ENCODE measurements around the gene PLPPR3.

DNA sequence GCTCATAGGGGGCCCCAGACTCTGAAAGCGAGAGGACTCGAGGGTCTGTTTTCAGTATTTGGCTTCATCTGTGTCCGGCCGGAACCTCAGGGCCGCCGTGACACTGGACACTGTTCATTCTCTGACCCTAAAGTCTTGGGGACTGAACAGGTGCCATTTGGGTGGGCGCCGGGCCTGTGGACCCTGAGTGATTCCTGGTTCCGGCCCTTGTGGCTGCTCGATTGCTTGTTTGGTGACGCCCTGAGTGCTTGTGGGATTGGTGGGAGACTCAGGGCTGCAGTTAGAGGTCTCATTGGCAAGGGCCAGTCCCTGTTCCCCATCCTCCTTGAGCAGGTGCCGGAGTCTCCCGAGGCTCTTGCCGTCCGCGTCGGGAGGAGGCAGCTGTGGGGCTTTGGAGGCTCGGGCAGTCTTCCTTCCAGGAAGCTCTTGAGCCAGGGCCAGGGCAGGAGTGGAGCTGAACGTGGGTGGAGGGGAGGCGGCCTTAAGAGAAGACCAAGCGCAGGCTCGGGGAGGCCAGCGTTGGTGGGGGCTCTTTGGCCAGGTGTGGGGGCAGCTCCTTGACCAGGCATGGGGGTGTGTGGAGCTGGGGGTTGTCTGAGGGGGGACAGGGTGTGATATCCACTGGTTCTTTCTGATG lies 19.8 kb downstream of the PLPPR3 start:
- TF ChIP-seq, protein P1, sequence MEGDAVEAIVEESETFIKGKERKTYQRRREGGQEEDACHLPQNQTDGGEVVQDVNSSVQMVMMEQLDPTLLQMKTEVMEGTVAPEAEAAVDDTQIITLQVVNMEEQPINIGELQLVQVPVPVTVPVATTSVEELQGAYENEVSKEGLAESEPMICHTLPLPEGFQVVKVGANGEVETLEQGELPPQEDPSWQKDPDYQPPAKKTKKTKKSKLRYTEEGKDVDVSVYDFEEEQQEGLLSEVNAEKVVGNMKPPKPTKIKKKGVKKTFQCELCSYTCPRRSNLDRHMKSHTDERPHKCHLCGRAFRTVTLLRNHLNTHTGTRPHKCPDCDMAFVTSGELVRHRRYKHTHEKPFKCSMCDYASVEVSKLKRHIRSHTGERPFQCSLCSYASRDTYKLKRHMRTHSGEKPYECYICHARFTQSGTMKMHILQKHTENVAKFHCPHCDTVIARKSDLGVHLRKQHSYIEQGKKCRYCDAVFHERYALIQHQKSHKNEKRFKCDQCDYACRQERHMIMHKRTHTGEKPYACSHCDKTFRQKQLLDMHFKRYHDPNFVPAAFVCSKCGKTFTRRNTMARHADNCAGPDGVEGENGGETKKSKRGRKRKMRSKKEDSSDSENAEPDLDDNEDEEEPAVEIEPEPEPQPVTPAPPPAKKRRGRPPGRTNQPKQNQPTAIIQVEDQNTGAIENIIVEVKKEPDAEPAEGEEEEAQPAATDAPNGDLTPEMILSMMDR (IDR thresholded peaks at IDR 0.05; ENCODE audit: poor library complexity, severe bottlenecking), result no peak
- TF ChIP-seq TAF1 (IDR thresholded peaks at IDR 0.05; ENCODE audit: low read depth) (no peak), EZH2 (IDR thresholded peaks at IDR 0.05; ENCODE audit: borderline replicate concordance, insufficient read depth, low read length, poor library complexity, severe bottlenecking) (no peak)
- TF ChIP-seq, protein P2, sequence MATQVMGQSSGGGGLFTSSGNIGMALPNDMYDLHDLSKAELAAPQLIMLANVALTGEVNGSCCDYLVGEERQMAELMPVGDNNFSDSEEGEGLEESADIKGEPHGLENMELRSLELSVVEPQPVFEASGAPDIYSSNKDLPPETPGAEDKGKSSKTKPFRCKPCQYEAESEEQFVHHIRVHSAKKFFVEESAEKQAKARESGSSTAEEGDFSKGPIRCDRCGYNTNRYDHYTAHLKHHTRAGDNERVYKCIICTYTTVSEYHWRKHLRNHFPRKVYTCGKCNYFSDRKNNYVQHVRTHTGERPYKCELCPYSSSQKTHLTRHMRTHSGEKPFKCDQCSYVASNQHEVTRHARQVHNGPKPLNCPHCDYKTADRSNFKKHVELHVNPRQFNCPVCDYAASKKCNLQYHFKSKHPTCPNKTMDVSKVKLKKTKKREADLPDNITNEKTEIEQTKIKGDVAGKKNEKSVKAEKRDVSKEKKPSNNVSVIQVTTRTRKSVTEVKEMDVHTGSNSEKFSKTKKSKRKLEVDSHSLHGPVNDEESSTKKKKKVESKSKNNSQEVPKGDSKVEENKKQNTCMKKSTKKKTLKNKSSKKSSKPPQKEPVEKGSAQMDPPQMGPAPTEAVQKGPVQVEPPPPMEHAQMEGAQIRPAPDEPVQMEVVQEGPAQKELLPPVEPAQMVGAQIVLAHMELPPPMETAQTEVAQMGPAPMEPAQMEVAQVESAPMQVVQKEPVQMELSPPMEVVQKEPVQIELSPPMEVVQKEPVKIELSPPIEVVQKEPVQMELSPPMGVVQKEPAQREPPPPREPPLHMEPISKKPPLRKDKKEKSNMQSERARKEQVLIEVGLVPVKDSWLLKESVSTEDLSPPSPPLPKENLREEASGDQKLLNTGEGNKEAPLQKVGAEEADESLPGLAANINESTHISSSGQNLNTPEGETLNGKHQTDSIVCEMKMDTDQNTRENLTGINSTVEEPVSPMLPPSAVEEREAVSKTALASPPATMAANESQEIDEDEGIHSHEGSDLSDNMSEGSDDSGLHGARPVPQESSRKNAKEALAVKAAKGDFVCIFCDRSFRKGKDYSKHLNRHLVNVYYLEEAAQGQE (IDR thresholded peaks at IDR 0.05; ENCODE audit: borderline replicate concordance), result no peak
